Measurements from ENCODE around the gene MYO15A. TPM values are rescaled to one million over a fixed set of nuclear protein-coding genes. Genes with fewer than 3 reads are reported as not detected.

MYO15A gene
- total RNA-seq, 1 donor from 2014 or later, result 2.0 TPM

GRCh38 chr17:18197535-18198194, 89.1 kb downstream of the MYO15A start:
- intact Hi-C loops (cut with DNase I), result no loop called here
- no peak overlapping the region for H3K27ac ChIP-seq
- peaks cover 5 to 15% of the 10 kb centered on the region in 2 donors for H3K4me1 ChIP-seq
- TF ChIP-seq CTCF (IDR thresholded peaks at IDR 0.05), result no peak
- no peak overlapping the region for H3K4me3 ChIP-seq
- no peak for DNase-seq (ENCODE audit: low spot score in 2 of 2)
- H3K9me3 ChIP-seq, result no peaks in the 10 kb centered on the region
- peaks cover 50 to 70% of the 10 kb centered on the region in 2 donors for H3K36me3 ChIP-seq
- H3K27me3 ChIP-seq, result no peaks in the 10 kb centered on the region

- Histone ChIP-seq H3K27me3 (no peaks in the 10 kb centered on the region), H3K36me3 (peaks cover 50 to 79% of the 10 kb centered on the region in 2 donors), H3K4me3 (no peak overlapping the region), H3K9me3 (no peaks in the 10 kb centered on the region), H3K4me1 (peaks cover 5 to 15% of the 10 kb centered on the region in 2 donors), H3K27ac (no peak overlapping the region)
- intact Hi-C loops (cut with DNase I), result no loop called here
- no peak for TF ChIP-seq CTCF (IDR thresholded peaks at IDR 0.05)
- DNase-seq (ENCODE audit: low spot score in 2 of 2), result no peak
Observed at GRCh38 chr17:18198530-18198929, 90.0 kb downstream of the MYO15A start.

GRCh38 chr17:18201108-18201507, 92.6 kb downstream of the MYO15A start:
- no peaks in the 10 kb centered on the region for H3K27me3 ChIP-seq
- H3K27ac ChIP-seq, result no peak overlapping the region
- intact Hi-C loops (cut with DNase I), result no loop called here
- H3K9me3 ChIP-seq, result no peaks in the 10 kb centered on the region
- peaks cover 5 to 15% of the 10 kb centered on the region in 2 donors for H3K4me1 ChIP-seq
- no peak for DNase-seq (ENCODE audit: low spot score in 2 of 2)
- H3K4me3 ChIP-seq, result no peak overlapping the region
- H3K36me3 ChIP-seq, result peaks cover 47 to 75% of the 10 kb centered on the region in 2 donors
- no peak for TF ChIP-seq CTCF (IDR thresholded peaks at IDR 0.05)

GRCh38 chr17:18203308-18203707, 94.8 kb downstream of the MYO15A start:
- Histone ChIP-seq H3K9me3 (no peaks in the 10 kb centered on the region), H3K36me3 (peaks cover 47 to 75% of the 10 kb centered on the region in 2 donors), H3K27ac (no peak overlapping the region), H3K27me3 (no peaks in the 10 kb centered on the region), H3K4me1 (peaks cover 0 to 8% of the 10 kb centered on the region in 2 donors), H3K4me3 (no peak overlapping the region)
- no peak for DNase-seq (ENCODE audit: low spot score in 2 of 2)
- TF ChIP-seq CTCF (IDR thresholded peaks at IDR 0.05), result no peak
- intact Hi-C loops (cut with DNase I), result no loop called here

GRCh38 chr17:18205861-18206260, 97.3 kb downstream of the MYO15A start:
- Histone ChIP-seq H3K4me1 (no peaks in the 10 kb centered on the region), H3K27me3 (no peaks in the 10 kb centered on the region), H3K9me3 (no peaks in the 10 kb centered on the region), H3K27ac (no peak overlapping the region), H3K4me3 (no peak overlapping the region), H3K36me3 (peaks cover 68 to 88% of the 10 kb centered on the region in 2 donors)
- TF ChIP-seq CTCF (IDR thresholded peaks at IDR 0.05), result no peak
- intact Hi-C loops (cut with DNase I), result no loop called here
- no peak for DNase-seq (ENCODE audit: low spot score in 2 of 2)
